Uterus (tissue), 2 donors: ENCODE data around the gene PHF13.

Source experiments
- CTCF ChIP-seq, 4 experiments: fragments of 200-600 bp in 2 of 4; fragments of 450-650 bp in 2 of 4; sonication (generic) in 2 of 4; IDR thresholded peaks; one replicate each; pipeline ENCODE4 v1.5.1; 2016 to 2019; ENCODE audit warnings: antibody characterized with exemption in 4 of 4, mild to moderate bottlenecking in 2 of 4, moderate library complexity in 1 of 4
- POLR2A ChIP-seq, 2 donors: fragments of 450-650 bp; IDR thresholded peaks; one replicate each; pipeline ENCODE4 v1.6.1; 2016; ENCODE audit warnings: antibody characterized with exemption in 2 of 2, mild to moderate bottlenecking in 1 of 2, moderate library complexity in 1 of 2

- TF ChIP-seq POLR2A (IDR thresholded peaks at IDR 0.05) (no peak), CTCF (IDR thresholded peaks at IDR 0.05) (no peak)
These were observed 15.5 kb downstream of the PHF13 start for GRCh38 chr1:6628971-6629479.
